T-helper 2 cell (primary cell): ENCODE data around the gene PARD3.

Source experiments
- DNase-seq, 5 experiments: peaks; one replicate each; pipeline versions ENCODE4 v3.0.0 to v3.0.0-alpha.2; 2012 to 2022

The PARD3 gene

GRCh38 chr10:34488476-34489130 is 326.5 kb downstream of the PARD3 start:
- no peak for DNase-seq

DNA sequence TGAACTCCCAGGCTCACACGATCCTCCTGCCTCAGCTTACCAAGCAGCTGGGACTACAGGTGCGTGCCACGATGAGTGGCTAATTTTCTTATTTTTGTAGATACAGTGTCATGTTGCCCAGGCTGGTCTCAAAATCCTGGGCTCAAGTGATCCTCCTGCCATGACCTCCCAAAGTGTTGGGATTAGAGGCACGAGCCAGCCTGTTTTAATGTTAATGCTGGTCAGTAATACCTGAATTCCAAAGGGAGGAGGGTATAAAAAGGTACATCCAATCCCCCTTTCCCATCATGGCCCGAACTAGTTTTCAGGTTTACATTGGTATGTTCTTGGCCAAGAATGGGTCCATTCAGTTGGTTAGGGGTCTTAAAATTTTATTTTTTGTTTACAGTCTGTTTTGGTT is 329.1 kb downstream of the PARD3 start:
- DNase-seq = no peak

GRCh38 chr10:34484164-34484563 is 330.9 kb downstream of the PARD3 start:
- no peak for DNase-seq

DNA sequence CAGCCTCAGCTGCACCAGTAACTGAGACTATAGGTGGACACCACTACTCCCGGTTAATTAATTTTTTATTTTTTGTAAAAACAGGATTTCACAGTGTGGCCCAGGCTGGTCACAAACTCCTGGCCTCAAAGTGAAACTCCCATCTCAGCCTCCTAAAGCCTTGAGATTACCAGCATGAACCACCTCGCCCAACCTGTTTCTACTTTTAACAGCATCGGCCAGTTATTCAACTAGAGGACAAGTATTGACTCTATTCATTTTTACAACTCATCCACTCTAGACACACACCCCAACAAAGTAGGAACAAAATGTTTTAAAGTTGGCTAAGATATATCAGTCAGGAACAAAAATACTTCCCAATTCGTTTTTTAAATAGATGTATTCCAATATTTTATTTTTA is 334.8 kb downstream of the PARD3 start:
- DNase-seq = no peak

DNA sequence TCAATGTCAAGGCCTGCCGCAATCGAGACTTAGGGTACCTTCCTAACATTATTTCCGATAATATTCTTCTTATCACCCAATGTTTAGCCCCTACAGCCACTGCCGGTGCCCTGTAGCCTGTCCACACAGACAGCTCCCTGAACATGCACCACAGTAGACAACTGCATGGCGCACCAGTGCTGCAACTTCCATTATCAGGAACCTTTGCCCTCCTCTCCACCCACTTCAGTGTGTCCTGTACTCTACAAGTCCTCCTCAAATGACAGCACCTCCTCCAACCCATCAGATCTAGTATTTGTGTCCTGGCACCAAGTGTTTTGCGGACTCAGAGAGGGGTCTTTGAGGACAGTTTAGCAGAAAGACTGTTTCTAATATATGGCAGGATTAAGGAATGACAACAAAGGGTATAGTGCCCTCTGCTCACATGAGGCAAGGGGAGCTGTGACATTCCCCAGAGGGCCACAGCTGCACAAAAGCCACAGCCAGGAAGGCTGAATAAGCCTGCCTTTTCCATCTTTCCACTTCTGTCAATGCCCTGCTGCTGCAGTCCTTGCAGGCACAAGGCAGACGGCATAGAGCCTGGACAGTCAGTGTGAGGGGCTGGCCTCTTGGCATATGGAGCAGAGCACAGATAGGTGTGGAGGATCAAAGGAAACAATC is 335.4 kb downstream of the PARD3 start:
- no peak for DNase-seq

DNA sequence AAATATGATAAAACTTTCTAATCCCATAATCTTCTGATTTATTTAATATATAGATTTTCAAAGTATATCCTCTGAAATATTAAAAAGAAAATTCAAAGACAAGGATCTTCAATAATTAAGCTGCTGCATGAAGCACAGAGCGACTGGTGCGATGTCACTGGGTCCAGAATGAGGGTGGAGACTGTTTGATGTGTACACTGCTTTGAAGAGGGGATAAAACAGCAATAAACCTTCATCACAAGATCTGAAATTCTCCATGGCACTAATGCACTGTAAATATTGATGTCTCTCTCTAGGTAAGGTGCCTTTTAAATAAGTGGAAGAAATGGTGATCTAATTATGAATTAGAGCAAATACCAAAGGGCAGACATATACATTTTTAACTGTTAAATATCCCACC is 337.8 kb downstream of the PARD3 start:
- DNase-seq = no peak

GRCh38 chr10:34476608-34477007 is 338.5 kb downstream of the PARD3 start:
- no peak for DNase-seq

GRCh38 chr10:34475786-34476185 is 339.3 kb downstream of the PARD3 start:
- no peak for DNase-seq

GRCh38 chr10:34475274-34475646 is 339.8 kb downstream of the PARD3 start:
- DNase-seq = no peak

DNA sequence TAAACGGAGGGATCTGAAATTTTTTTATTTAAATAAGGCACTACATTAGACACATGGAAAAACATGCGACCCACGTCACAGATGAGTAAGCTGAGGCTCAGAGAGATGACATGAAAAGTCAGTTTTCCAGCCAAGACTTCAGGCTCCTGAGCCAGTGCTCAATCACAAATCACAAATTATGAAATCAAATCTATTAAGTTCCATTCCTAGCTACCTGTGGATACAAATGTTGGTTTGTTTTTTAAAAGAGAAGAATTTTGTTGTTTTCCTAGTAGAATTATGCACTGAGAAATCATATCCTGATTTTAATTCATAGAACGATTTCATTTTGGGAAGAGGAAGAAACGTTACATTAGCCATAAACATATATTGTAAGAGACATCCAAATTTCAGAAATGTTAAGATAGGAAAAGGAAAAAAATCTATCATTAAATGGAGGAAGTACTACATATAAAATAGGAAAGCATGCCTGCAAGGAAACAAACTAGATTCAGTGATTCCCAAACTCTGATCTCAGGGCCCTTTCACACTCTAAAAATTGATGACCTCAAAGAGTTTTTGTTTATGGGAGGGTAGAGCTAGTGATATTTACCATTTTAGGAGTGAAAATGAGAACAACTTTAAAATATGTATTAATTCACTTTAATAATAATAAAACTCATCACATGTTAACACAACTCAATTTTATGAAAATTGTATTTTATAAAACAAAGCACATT is 340.4 kb downstream of the PARD3 start:
- DNase-seq = no peak

DNA sequence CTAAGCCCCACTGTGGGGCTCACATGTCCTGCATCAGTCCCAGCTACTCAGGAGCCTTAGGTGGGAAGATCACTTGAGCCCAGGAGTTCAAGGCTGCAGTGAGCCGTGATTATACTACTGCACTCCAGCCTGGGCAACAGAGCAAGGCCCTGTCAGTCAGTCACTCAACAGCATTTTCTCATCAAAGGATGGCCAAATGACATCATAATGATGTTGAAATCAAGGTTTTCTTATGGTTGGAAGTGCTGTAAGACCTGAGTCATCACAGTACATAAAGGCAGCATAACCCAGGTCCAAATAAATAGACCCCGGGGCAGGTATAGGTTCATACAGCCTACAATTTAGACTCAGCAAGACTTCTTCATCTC is 341.1 kb downstream of the PARD3 start:
- DNase-seq = no peak

GRCh38 chr10:34473174-34474008 is 341.7 kb downstream of the PARD3 start:
- no peak for DNase-seq

- no peak for DNase-seq
Observed at GRCh38 chr10:34470307-34470706, 344.8 kb downstream of the PARD3 start.

GRCh38 chr10:34469446-34469845 is 345.6 kb downstream of the PARD3 start:
- no peak for DNase-seq

GRCh38 chr10:34467902-34468301 is 347.2 kb downstream of the PARD3 start:
- DNase-seq = no peak

- no peak for DNase-seq
Observed at GRCh38 chr10:34467364-34467763, 347.7 kb downstream of the PARD3 start.

GRCh38 chr10:34465678-34466077 is 349.4 kb downstream of the PARD3 start:
- DNase-seq = no peak

- DNase-seq = no peak
Observed at GRCh38 chr10:34464591-34464990, 350.5 kb downstream of the PARD3 start.

DNA sequence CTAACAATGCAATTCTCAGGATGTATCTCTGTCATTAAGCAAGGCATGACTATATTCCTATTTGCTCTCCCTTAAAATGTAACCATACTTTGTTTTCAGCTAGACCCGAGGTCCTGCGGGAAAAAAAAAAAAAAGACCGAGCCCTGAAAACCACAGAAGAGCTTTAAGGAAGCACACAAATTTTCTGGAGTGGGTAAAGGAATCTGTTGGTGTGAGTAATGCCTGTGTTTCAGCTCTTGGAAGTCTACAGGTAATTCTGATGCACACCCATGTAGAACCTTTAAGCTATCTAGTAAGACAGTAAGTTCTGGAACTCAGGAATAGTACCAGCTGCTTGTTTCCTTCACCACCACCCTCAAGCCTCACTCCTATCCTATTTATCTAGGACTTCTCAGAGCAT is 351.1 kb downstream of the PARD3 start:
- DNase-seq = no peak

DNA sequence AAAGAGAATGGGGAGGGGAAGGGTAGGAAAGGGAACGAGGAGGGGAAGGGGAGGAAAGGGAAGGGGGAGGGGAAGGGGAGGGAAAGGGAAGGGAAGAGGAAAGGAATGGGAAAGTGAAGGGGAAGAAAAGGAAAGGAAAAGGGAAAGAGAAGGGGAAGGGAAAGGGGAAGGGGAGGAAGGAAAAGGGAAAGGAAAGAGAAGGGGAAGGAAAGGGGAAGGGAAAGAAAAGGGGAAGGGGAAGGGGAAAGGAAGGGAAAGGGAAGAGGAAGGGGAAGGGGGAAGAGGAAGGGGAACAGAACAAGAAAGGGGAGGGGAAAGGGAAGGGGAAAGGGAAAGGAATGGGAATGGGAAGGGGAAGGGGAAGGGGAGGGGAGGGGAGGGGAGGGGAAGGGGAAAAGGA is 352.1 kb downstream of the PARD3 start:
- no peak for DNase-seq

DNA sequence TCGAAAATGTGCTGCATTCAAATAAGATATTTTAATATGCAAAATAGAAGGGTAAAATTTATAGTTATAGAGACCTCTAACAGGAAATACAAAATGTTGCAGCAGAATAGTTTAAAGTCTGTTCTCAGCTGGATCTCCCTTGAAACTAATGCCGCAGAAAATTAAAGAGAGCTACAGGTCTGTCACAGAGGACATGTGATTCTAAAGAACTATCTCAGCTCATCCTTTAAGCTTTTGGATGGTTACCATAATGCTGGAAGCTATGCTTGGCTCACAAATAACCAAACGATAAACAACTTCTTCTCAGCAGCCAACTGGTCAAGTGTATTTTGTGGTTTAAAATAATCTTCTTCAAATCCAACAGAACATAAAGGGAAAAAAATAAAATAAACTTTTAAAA is 353.0 kb downstream of the PARD3 start:
- DNase-seq = no peak

DNA sequence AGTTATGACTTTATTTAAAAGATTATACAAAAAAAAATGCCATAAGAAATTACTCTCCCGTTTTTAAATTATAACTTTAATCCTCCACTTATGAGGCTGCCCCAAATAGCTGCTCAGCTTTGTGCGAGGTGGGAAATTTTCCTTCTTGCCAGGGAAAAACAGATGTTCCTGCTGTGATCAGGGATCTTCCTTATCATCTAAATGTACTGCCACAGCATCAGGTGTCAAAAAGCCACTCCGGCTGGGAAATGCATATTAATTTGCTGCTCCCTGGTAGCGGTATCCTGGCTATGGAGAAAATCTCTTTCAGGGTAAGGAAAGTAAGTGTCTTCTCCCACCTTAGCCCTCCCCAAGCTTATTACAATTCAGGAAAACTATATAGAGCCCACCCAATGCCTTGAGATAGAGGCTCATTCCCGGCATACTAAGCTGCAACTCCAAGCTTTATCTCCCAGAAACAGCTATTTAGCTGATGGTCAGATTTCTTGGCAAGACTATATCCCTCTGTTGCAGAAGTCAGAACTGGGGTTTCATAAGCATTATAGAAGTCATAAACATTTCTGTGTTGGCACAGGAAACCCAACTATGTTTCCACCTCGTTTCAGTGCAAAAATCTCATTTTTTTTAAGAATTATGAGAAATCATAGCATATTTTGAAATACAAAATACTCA is 360.4 kb downstream of the PARD3 start:
- no peak for DNase-seq

DNA sequence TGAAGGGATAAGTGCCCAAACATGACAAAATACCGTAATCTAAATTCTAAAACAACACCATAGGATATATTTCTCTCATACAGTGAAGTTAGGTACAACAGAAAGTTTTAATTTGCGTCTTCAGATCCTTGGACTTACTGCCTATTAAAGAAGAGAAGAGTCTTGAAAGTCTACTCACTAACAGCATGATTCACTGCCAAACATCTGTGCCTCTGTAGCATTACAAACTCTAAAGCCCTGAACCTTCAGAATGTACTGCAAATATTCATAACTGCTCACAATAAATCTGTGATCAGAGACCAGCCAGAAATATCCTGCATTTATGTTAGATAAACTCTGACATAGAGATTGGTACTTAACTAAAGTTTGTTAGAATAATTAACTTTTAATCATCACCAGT is 365.3 kb downstream of the PARD3 start:
- no peak for DNase-seq
